Measurements from ENCODE around the gene REG3A.

REG3A gene

DNA sequence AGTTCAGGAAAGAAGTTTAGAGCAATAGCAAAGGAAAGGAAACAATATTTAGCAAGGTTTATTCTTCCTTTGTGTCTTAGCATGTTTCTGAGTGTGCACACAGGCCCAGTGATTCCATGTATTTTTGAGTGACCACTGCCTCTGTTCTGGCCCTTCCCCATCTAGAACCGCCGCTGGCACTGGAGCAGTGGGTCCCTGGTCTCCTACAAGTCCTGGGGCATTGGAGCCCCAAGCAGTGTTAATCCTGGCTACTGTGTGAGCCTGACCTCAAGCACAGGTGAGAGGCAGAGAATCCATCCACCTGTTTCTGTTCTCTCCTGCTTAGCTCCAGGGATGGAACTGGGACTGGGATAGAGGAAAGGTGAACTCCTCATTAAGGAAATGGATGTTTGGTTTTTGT is 36.9 kb downstream of the REG3A start:
- TF ChIP-seq, protein P1, sequence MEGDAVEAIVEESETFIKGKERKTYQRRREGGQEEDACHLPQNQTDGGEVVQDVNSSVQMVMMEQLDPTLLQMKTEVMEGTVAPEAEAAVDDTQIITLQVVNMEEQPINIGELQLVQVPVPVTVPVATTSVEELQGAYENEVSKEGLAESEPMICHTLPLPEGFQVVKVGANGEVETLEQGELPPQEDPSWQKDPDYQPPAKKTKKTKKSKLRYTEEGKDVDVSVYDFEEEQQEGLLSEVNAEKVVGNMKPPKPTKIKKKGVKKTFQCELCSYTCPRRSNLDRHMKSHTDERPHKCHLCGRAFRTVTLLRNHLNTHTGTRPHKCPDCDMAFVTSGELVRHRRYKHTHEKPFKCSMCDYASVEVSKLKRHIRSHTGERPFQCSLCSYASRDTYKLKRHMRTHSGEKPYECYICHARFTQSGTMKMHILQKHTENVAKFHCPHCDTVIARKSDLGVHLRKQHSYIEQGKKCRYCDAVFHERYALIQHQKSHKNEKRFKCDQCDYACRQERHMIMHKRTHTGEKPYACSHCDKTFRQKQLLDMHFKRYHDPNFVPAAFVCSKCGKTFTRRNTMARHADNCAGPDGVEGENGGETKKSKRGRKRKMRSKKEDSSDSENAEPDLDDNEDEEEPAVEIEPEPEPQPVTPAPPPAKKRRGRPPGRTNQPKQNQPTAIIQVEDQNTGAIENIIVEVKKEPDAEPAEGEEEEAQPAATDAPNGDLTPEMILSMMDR (conservative IDR thresholded peaks at IDR 0.05): no peak
- H3K27ac ChIP-seq: no peak overlapping the region

DNA sequence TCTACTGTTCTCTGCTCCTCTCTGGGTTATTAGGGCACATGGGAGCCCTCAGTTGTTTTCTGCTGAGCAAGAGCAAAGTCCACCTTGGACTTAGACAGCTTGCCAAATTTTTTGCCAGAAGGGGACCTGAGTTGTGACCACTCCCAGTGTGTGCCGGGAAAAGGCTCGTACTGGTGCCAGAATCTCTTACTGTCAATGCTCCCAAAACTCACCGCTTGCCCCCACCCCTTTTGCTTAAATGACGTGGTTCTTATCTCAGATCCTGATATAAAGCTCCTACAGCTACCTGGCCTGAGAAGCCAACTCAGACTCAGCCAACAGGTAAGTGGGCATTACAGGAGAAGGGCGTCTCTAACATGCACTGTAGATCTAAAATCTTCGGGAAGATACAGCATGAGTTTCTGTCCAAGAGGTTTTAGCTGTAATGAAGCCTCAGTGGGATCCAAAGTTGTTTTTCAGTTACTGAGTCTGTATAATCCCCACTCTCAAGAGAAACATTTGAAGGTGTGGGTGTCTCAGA is 39.3 kb downstream of the REG3A start, which contains the start of gene REG1A:
Gene REG1A (plus strand): TSS at position 295 of the 520 bp plus-strand sequence. CDS start 374 bp downstream, outside the sequence.
- no peak within 1 kb of the TSS for H3K27ac ChIP-seq
- TF ChIP-seq, protein P1 (conservative IDR thresholded peaks at IDR 0.05): no peak

DNA sequence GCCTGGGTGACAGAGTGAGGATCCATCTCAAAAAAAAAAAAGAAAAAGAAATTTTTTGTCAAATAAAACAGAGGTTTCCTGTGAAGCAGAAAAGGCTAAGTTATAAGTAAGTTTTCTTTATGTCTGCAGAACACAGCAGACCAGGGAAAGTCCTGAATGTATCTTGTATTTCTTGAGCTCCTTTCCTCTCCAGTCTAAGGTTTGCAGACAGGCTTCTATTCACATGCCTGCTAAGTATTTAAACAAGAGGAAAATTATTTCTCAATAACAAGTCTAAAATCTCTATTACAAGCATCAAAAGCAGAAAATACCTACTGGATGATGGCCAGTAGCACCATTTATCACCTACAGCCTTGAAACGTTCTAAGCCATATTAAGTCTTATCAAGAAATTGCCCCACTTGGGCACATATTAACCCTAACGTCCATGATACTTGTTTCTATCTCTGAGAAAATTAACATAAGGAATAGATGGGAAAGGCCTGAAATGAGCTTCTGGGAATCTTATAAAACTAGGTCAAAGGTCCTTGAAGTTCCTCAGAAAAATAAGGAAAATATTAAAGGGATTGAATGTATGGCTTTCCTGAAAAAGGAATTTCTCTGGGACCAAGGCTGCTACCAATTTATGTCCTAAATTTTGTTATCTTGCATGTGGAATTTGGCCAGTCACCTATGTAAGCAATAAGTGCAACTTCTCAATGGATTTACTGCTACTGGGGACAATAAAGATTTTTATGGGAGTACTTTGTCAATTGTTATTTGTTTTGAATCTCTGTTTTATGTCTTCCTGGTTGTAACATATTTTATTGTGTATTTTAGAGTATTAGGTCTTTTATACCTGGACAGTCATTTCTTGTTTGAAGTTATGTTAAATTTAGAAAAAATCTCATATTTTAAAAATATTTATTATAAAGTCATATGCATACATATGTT is 42.3 kb downstream of the REG3A start:
- TF ChIP-seq, protein P1 (conservative IDR thresholded peaks at IDR 0.05): no peak
- no peak overlapping the region for H3K27ac ChIP-seq

DNA sequence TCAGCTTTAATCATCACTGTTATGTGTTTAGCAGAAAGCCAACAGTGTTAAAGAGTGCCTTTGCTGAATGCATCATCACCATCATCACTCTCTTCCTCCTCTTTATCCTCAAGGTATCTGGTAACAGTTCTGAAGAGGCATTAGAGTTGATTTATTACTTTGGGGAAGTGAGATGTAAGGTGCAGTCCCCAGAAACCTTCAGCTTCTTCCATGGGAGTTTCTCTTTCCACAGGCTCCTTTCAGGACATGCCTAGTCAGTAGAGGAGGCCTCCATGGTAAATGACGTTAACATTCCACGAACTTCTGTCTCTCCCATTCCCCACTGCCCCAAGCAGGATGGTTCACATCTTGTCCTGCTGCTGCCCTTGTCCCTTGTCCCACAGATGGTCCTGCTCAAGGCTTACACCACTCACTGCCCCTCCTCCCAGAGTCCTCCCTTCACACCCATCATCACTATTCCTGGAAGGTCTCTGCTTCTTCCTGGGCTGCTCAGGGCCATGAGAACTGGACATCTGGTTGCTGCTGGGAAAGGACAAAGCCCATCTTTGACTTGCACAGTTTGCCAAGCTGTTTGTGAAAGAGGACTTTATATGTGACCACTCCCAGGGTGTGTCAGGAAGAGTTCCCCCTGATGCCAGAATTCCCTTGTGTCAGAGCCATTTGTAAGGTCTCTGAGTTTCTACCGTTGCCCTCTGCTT is 44.6 kb downstream of the REG3A start:
- no peak overlapping the region for H3K27ac ChIP-seq
- TF ChIP-seq, protein P1 (conservative IDR thresholded peaks at IDR 0.05): no peak

DNA sequence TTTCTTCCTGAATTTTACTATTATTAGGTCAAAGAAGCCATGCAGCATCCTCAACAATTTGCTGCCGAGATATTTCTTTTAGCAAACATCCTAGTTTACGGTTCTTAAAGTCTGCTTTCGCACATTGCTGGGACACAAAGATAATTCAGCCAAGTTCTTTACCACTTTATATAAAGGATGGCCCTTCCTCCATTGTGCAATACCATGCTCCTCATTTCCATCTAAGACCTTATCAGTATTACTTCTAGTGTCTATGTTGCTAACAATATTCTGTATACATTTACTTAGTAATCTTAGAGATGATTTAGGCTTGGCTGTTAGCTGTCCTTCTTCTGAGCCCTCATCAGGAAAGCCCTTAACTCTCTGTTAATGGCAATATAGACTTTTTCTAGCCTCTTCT is 47.3 kb downstream of the REG3A start:
- H3K27ac ChIP-seq: no peak overlapping the region
- TF ChIP-seq, protein P1 (conservative IDR thresholded peaks at IDR 0.05): no peak

All from VCaP (cell line).